ENCODE results near the gene RAD52.
A peak's percentile ranks its signal among the peaks of the same experiment; 100 is the strongest.

RAD52 gene

DNA sequence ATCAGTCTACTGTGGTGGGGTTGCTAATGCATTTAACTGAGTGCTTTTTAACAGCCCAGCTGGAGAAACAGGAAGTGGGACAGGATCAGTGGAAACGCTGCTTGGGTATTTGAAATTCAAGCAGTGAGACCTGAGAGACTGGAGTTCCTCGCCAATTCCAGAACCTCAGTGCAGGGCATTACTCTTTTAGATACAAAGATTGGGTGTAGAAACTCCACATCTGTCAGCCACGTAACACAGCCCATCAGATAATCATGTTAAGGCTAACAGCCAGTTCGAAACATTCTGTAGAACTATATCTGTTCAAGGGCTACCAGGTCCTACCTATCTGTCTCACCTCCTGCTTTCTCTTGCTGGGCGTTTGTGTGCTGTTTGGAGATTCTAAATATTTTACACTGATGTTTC, 45.5 kb downstream of the RAD52 start:
- H3K79me2 ChIP-seq (ENCODE audit: control insufficient read depth, insufficient read depth, low read length, unreplicated experiment) = peaks cover 8% of the 10 kb centered on the region
- no peak overlapping the region for H3K27ac ChIP-seq (ENCODE audit: low read depth, low read length)
- H2AFZ ChIP-seq (ENCODE audit: low read length, unreplicated experiment) = no peak overlapping the region
- no peaks in the 10 kb centered on the region for H3K4me1 ChIP-seq (ENCODE audit: control insufficient read depth, insufficient read depth, low read length, unreplicated experiment)
- H3K27me3 ChIP-seq (ENCODE audit: insufficient read depth, low read length) = no peaks in the 10 kb centered on the region
- H3K36me3 ChIP-seq (ENCODE audit: insufficient read depth, low read length) = peaks cover 54% of the 10 kb centered on the region
- H3K4me3 ChIP-seq (ENCODE audit: low read depth, low read length) = no peak overlapping the region

DNA sequence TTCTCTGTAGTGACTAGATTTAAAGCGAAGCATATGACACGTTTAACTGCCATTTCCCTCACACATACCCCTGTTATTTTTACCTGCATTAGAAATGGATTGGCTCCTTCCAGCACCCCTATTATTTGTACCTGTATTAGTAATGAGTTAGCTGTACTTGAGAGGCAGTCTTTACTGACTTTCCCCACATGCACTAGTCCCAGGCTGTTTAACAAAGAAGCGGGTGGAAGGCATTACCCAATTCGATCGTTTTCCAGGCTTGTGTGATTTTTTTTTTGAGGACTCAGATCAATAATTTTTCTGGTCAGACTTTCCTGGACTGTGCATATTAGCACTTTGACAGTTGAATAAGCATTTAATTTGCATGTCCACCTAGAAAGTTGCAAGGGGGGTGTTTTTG, 46.4 kb downstream of the RAD52 start:
- peaks cover 49% of the 10 kb centered on the region for H3K36me3 ChIP-seq (ENCODE audit: insufficient read depth, low read length)

DNA sequence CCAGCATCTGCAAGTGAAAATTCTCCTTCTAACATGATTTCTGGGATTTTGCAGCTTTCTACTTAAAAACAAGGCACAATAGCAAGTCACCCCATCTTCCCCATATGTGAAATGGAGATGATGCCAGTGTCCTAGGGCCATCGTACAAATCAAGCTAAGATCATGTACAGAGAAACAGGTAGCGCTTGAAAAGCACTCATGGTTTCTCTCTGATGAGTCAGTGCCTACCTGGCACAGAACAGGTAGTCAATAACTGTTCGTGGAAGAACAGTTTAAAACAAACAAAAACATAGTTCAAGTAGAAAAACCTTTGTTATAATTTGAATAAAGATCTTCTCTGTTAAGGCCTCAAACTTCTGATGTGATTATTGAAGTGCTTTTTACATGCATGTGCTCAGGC, 46.9 kb downstream of the RAD52 start:
- H3K4me1 ChIP-seq (ENCODE audit: control insufficient read depth, insufficient read depth, low read length, unreplicated experiment) = peaks cover 6% of the 10 kb centered on the region
- H3K27me3 ChIP-seq (ENCODE audit: insufficient read depth, low read length) = no peaks in the 10 kb centered on the region
- H3K27ac ChIP-seq (ENCODE audit: low read depth, low read length) = no peak overlapping the region
- no peak overlapping the region for H3K4me3 ChIP-seq (ENCODE audit: low read depth, low read length)
- H3K36me3 ChIP-seq (ENCODE audit: insufficient read depth, low read length) = peaks cover 47% of the 10 kb centered on the region
- H2AFZ ChIP-seq (ENCODE audit: low read length, unreplicated experiment) = no peak overlapping the region
- peaks cover 8% of the 10 kb centered on the region for H3K79me2 ChIP-seq (ENCODE audit: control insufficient read depth, insufficient read depth, low read length, unreplicated experiment)

More for the DNA sequence above, 46.4 kb downstream of the RAD52 start:
- no peak overlapping the region for H2AFZ ChIP-seq (ENCODE audit: low read length, unreplicated experiment)
- H3K79me2 ChIP-seq (ENCODE audit: control insufficient read depth, insufficient read depth, low read length, unreplicated experiment) = peaks cover 8% of the 10 kb centered on the region
- H3K27ac ChIP-seq (ENCODE audit: low read depth, low read length) = no peak overlapping the region
- H3K4me3 ChIP-seq (ENCODE audit: low read depth, low read length) = no peak overlapping the region
- no peaks in the 10 kb centered on the region for H3K27me3 ChIP-seq (ENCODE audit: insufficient read depth, low read length)
- H3K4me1 ChIP-seq (ENCODE audit: control insufficient read depth, insufficient read depth, low read length, unreplicated experiment) = peaks cover 1% of the 10 kb centered on the region

DNA sequence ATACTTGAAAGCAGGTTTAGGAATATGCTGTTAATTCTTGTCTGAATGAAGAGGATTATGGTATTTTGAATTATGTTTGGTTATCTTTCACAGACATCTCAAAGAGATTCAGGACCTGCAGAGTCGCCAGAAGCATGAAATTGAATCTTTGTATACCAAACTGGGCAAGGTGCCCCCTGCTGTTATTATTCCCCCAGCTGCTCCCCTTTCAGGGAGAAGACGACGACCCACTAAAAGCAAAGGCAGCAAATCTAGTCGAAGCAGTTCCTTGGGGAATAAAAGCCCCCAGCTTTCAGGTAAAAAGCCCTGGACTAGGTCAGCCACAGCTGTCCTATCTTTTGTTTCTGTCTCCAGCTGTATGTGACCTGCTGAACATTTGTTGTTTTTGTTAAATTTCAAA, 52.1 kb downstream of the RAD52 start:
- no peak overlapping the region for H2AFZ ChIP-seq (ENCODE audit: low read length, unreplicated experiment)
- H3K4me1 ChIP-seq (ENCODE audit: control insufficient read depth, insufficient read depth, low read length, unreplicated experiment) = peaks cover 22% of the 10 kb centered on the region
- no peak overlapping the region for H3K4me3 ChIP-seq (ENCODE audit: low read depth, low read length)
- no peaks in the 10 kb centered on the region for H3K27me3 ChIP-seq (ENCODE audit: insufficient read depth, low read length)
- peaks cover 54% of the 10 kb centered on the region for H3K36me3 ChIP-seq (ENCODE audit: insufficient read depth, low read length)
- peaks cover 8% of the 10 kb centered on the region for H3K79me2 ChIP-seq (ENCODE audit: control insufficient read depth, insufficient read depth, low read length, unreplicated experiment)
- H3K27ac ChIP-seq (ENCODE audit: low read depth, low read length) = peak overlapping the region; percentile 17

DNA sequence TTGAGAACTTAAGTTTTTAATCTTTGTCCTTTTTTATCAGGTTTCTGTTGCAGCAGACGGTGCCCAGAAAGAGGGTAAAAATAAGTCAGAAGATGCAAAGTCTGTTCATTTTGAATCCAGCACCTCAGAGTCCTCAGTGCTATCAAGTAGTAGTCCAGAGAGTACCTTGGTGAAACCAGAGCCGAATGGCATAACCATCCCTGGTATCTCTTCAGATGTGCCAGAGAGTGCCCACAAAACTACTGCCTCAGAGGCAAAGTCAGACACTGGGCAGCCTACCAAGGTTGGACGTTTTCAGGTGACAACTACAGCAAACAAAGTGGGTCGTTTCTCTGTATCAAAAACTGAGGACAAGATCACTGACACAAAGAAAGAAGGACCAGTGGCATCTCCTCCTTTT, 53.5 kb downstream of the RAD52 start:
- peaks cover 22% of the 10 kb centered on the region for H3K4me1 ChIP-seq (ENCODE audit: control insufficient read depth, insufficient read depth, low read length, unreplicated experiment)
- H3K4me3 ChIP-seq (ENCODE audit: low read depth, low read length) = no peak overlapping the region
- peak overlapping the region; percentile 37 for H3K27ac ChIP-seq (ENCODE audit: low read depth, low read length)
- H3K36me3 ChIP-seq (ENCODE audit: insufficient read depth, low read length) = peaks cover 42% of the 10 kb centered on the region
- no peak overlapping the region for H2AFZ ChIP-seq (ENCODE audit: low read length, unreplicated experiment)
- peaks cover 5% of the 10 kb centered on the region for H3K79me2 ChIP-seq (ENCODE audit: control insufficient read depth, insufficient read depth, low read length, unreplicated experiment)
- H3K27me3 ChIP-seq (ENCODE audit: insufficient read depth, low read length) = no peaks in the 10 kb centered on the region

DNA sequence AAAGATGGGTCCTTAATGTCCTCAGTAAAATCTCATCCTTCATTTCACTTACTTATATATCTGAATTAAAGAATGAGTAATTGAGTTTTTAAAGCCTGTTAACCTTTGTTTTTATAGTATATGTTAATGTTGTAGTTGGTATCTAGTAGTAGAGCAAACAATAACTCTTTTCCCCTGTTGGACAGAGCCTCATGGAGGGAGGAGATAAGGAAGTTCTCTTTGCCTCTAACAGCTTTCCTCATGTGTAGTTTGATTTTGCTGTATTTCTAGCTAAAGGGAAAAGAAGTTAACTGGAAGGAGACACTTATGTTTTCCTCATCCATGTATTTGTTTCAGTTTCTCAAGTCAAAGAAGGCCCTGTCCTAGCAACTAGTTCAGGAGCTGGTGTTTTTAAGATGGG, 55.3 kb downstream of the RAD52 start:
- Histone ChIP-seq H3K27me3 (ENCODE audit: insufficient read depth, low read length) (no peaks in the 10 kb centered on the region), H2AFZ (ENCODE audit: low read length, unreplicated experiment) (no peak overlapping the region), H3K36me3 (ENCODE audit: insufficient read depth, low read length) (peaks cover 37% of the 10 kb centered on the region), H3K4me3 (ENCODE audit: low read depth, low read length) (no peak overlapping the region), H3K27ac (ENCODE audit: low read depth, low read length) (no peak overlapping the region), H3K79me2 (ENCODE audit: control insufficient read depth, insufficient read depth, low read length, unreplicated experiment) (peaks cover under 1% of the 10 kb centered on the region), H3K4me1 (ENCODE audit: control insufficient read depth, insufficient read depth, low read length, unreplicated experiment) (peaks cover 22% of the 10 kb centered on the region)

DNA sequence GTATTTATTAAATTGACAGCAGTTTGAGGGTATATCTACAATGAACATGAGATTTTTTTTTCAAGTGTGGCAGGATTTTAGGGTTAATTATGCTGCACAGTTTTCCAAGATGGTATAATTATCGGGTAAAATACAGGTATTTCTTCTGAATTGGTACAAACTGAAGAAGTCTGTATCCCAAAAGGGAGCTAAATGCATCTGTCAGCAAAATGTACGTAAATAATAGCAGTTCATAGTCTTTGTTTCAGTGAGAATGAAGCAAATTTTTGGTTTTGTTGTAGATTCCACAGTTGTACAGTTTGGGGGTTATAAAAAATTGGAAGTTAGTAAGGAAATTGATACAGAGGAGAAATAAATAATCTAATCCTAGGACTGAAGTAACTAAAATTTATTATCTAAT, 63.3 kb downstream of the RAD52 start:
- H3K27ac ChIP-seq (ENCODE audit: low read depth, low read length) = no peak overlapping the region
- H3K36me3 ChIP-seq (ENCODE audit: insufficient read depth, low read length) = peaks cover 69% of the 10 kb centered on the region
- no peaks in the 10 kb centered on the region for H3K79me2 ChIP-seq (ENCODE audit: control insufficient read depth, insufficient read depth, low read length, unreplicated experiment)
- H3K27me3 ChIP-seq (ENCODE audit: insufficient read depth, low read length) = no peaks in the 10 kb centered on the region
- H3K4me1 ChIP-seq (ENCODE audit: control insufficient read depth, insufficient read depth, low read length, unreplicated experiment) = no peaks in the 10 kb centered on the region
- no peak overlapping the region for H2AFZ ChIP-seq (ENCODE audit: low read length, unreplicated experiment)
- H3K4me3 ChIP-seq (ENCODE audit: low read depth, low read length) = no peak overlapping the region

DNA sequence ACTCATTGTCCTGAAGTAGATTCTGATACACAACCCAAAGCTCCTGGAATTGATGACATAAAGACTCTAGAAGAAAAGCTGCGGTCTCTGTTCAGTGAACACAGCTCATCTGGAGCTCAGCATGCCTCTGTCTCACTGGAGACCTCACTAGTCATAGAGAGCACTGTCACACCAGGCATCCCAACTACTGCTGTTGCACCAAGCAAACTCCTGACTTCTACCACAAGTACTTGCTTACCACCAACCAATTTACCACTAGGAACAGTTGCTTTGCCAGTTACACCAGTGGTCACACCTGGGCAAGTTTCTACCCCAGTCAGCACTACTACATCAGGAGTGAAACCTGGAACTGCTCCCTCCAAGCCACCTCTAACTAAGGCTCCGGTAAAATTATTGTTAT, 63.8 kb downstream of the RAD52 start:
- no peak overlapping the region for H3K27ac ChIP-seq (ENCODE audit: low read depth, low read length)
- peaks cover 73% of the 10 kb centered on the region for H3K36me3 ChIP-seq (ENCODE audit: insufficient read depth, low read length)
- no peak overlapping the region for H3K4me3 ChIP-seq (ENCODE audit: low read depth, low read length)
- no peaks in the 10 kb centered on the region for H3K27me3 ChIP-seq (ENCODE audit: insufficient read depth, low read length)
- H3K4me1 ChIP-seq (ENCODE audit: control insufficient read depth, insufficient read depth, low read length, unreplicated experiment) = no peaks in the 10 kb centered on the region
- no peak overlapping the region for H2AFZ ChIP-seq (ENCODE audit: low read length, unreplicated experiment)
- H3K79me2 ChIP-seq (ENCODE audit: control insufficient read depth, insufficient read depth, low read length, unreplicated experiment) = no peaks in the 10 kb centered on the region

DNA sequence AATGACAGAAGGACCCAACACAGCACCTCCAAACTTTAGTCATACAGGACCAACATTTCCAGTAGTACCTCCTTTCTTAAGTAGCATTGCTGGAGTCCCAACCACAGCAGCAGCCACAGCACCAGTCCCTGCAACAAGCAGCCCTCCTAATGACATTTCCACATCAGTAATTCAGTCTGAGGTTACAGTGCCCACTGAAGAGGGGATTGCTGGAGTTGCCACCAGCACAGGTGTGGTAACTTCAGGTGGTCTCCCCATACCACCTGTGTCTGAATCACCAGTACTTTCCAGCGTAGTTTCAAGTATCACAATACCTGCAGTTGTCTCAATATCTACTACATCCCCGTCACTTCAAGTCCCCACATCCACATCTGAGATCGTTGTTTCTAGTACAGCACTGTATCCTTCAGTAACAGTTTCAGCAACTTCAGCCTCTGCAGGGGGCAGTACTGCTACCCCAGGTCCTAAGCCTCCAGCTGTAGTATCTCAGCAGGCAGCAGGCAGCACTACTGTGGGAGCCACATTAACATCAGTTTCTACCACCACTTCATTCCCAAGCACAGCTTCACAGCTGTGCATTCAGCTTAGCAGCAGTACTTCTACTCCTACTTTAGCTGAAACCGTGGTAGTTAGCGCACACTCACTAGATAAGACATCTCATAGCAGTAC, 64.6 kb downstream of the RAD52 start:
- Histone ChIP-seq H3K79me2 (ENCODE audit: control insufficient read depth, insufficient read depth, low read length, unreplicated experiment) (no peaks in the 10 kb centered on the region), H3K4me3 (ENCODE audit: low read depth, low read length) (no peak overlapping the region), H3K36me3 (ENCODE audit: insufficient read depth, low read length) (peaks cover 66% of the 10 kb centered on the region), H2AFZ (ENCODE audit: low read length, unreplicated experiment) (no peak overlapping the region), H3K27ac (ENCODE audit: low read depth, low read length) (no peak overlapping the region), H3K4me1 (ENCODE audit: control insufficient read depth, insufficient read depth, low read length, unreplicated experiment) (no peaks in the 10 kb centered on the region), H3K27me3 (ENCODE audit: insufficient read depth, low read length) (no peaks in the 10 kb centered on the region)

DNA sequence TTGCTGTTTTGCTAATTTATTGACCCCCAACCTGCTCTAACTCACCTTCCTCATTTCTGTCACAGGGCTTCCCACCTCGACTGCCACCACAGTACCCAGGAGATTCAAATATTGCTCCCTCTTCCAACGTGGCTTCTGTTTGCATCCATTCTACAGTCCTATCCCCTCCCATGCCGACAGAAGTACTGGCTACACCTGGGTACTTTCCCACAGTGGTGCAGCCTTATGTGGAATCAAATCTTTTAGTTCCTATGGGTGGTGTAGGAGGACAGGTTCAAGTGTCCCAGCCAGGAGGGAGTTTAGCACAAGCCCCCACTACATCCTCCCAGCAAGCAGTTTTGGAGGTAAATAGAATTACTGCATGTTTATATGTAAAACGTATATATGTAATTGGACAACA, 68.8 kb downstream of the RAD52 start:
- H3K4me3 ChIP-seq (ENCODE audit: low read depth, low read length) = no peak overlapping the region
- no peaks in the 10 kb centered on the region for H3K27me3 ChIP-seq (ENCODE audit: insufficient read depth, low read length)
- H3K4me1 ChIP-seq (ENCODE audit: control insufficient read depth, insufficient read depth, low read length, unreplicated experiment) = peaks cover 4% of the 10 kb centered on the region
- no peaks in the 10 kb centered on the region for H3K79me2 ChIP-seq (ENCODE audit: control insufficient read depth, insufficient read depth, low read length, unreplicated experiment)
- no peak overlapping the region for H2AFZ ChIP-seq (ENCODE audit: low read length, unreplicated experiment)
- H3K27ac ChIP-seq (ENCODE audit: low read depth, low read length) = no peak overlapping the region
- H3K36me3 ChIP-seq (ENCODE audit: insufficient read depth, low read length) = peaks cover 33% of the 10 kb centered on the region

DNA sequence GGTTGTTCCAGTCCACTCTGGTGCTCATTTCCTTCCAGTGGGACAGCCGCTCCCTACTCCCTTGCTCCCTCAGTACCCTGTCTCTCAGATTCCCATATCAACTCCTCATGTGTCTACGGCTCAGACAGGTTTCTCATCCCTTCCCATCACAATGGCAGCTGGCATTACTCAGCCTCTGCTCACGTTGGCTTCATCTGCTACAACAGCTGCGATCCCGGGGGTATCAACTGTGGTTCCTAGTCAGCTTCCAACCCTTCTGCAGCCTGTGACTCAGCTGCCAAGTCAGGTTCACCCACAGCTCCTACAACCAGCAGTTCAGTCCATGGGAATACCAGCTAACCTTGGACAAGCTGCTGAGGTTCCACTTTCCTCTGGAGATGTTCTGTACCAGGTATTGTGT, 69.9 kb downstream of the RAD52 start:
- peaks cover 26% of the 10 kb centered on the region for H3K36me3 ChIP-seq (ENCODE audit: insufficient read depth, low read length)

More for the DNA sequence above, 69.9 kb downstream of the RAD52 start:
- H2AFZ ChIP-seq (ENCODE audit: low read length, unreplicated experiment) = no peak overlapping the region
- no peak overlapping the region for H3K4me3 ChIP-seq (ENCODE audit: low read depth, low read length)
- H3K27ac ChIP-seq (ENCODE audit: low read depth, low read length) = no peak overlapping the region; the same call in 1 of the 2 replicates
- H3K4me1 ChIP-seq (ENCODE audit: control insufficient read depth, insufficient read depth, low read length, unreplicated experiment) = peaks cover 4% of the 10 kb centered on the region
- no peaks in the 10 kb centered on the region for H3K79me2 ChIP-seq (ENCODE audit: control insufficient read depth, insufficient read depth, low read length, unreplicated experiment)
- no peaks in the 10 kb centered on the region for H3K27me3 ChIP-seq (ENCODE audit: insufficient read depth, low read length)
